HG03571 (cell line): ENCODE measurements around the gene ST6GALNAC6.
"Not testable (repeated sequence)": the region's sequence is repeated elsewhere in the genome, so short reads cannot be mapped to it uniquely, and the experiment has no call there.

Experiments used
- ATAC-seq: cut with Tn5 transposase; IDR thresholded peaks from one replicate; pipeline ENCODE4 v1.9.1; 2021; ENCODE audit not compliant: unreplicated experiment

The ST6GALNAC6 gene

DNA sequence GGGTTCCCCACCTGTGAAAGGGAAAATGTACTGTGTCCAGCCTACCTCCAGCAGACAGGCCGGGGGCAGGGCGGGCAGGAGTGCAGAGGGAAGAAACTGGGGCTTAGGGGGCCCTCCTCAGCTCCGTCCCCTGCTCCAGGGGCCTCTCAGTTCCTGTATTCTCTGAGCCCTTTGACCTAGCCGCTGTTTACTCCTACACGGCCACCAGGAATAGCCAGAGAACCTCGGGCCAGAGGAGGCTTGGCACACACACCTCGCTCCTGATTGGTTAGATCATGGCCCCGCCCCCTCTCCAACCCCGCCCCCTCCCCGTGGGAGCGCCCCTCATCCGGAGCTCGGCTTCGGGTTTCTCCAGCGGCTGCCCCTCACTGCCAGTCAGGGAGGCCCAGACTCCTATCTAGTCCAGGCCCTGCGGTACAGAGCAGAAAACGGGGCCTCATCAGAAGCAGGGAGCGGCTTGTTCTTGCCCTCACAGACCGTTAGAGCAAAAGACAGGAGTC lies 2.2 kb downstream of the ST6GALNAC6 start:
- ATAC-seq, result no peak

- no peak for ATAC-seq
Measured at GRCh38 chr9:127896395-127897192, 2.8 kb downstream of the ST6GALNAC6 start.

DNA sequence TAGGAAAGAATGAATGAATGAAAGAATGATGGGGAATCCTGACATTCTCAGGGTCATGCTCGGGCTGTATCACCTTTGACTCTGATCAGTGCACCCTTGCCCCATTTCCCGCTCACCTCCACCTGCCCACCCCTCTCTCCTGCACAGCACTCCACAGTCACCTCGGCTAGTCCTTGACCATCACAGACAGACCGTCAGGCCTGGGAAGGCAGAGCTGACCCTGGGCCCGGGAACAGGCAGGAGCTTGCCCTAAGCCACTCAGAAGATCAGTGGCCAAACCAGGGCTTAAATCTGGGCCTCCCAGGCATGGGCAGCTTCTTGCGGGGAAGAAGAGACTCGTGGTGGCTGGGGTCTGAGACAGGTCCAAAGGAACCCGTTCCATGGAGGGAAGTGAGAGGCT lies 3.6 kb downstream of the ST6GALNAC6 start:
- ATAC-seq, result no peak

DNA sequence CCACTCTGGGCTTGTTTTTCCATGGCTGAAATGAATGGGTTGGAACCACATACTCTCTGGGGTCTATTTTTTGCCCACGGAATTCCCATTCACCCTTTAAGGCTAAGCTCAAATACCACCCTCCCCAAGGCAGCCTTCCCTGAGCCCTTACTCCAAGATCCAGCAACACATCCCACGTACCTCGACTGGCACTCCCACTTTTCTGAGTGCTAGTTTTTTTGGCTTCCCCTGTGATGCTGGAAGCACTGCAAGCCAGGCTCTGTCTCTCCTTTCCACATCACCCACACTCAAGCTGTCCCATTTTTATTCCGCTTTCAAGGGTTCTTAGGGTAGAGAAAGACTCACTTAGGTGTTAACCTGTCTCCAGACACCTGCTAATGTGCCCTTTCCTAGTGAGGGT lies 6.0 kb downstream of the ST6GALNAC6 start:
- no peak for ATAC-seq

DNA sequence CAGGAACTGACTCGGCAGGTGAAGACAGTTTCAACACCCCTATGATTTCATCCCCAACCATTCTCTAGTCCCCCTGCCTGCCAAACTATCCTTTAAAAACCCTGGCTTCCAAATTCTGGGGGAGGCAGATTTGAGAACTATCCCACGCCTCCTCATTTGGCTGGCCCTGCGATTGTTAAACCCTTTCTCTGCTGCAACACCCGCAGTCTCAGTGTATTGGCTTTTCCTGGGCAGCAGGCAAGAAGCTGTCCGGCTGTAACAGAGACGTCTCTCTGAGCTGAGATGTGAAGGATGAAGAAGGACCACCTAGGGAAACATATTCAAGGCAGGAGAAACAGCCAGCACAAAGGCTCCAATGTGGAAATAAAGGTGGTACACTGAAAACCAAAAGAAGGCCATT lies 6.6 kb downstream of the ST6GALNAC6 start:
- ATAC-seq, result no peak

- no peak for ATAC-seq
Measured at GRCh38 chr9:127890053-127890452, 9.3 kb downstream of the ST6GALNAC6 start.

GRCh38 chr9:127887792-127888191 lies 11.6 kb downstream of the ST6GALNAC6 start:
- ATAC-seq, result no peak

- no peak for ATAC-seq
Measured at GRCh38 chr9:127886401-127886972, 12.9 kb downstream of the ST6GALNAC6 start.

DNA sequence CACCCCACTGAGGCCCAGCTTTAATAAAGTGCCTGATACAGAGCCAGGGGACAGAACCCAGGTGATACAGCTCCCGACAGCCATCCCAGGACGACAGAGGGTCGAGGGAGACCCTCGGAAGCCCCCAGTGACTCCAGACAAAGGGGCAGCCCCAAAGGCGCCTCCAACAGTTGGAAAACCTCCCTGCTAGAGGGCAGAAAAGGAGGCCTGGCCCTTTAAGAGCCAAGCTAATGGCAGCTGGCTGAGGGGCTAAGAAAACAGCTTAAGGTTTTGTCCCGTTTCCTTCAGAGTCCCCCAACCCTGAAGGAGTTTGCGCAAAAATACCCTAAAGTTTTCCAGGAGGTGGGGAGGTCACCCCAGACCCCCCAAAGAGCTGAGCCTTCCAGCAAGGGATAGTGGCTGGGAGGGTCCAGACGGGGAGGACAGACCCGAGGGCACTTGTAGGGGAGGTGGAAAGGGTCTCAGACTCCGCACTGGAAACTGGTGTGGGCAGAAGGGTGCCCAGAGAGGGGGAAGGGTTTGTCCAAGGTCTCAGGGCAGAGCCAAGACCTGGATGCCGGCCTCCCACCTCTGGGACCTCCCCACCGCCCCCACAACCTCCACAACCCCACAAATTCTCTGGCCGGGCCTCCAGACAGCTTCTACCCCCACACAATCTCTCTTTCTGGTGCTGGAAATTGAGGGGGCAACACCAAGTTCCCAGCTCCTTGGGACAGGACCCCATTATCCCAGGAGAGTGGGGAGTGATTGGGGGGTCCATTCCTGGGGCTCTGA lies 13.7 kb downstream of the ST6GALNAC6 start:
- ATAC-seq, result no peak

DNA sequence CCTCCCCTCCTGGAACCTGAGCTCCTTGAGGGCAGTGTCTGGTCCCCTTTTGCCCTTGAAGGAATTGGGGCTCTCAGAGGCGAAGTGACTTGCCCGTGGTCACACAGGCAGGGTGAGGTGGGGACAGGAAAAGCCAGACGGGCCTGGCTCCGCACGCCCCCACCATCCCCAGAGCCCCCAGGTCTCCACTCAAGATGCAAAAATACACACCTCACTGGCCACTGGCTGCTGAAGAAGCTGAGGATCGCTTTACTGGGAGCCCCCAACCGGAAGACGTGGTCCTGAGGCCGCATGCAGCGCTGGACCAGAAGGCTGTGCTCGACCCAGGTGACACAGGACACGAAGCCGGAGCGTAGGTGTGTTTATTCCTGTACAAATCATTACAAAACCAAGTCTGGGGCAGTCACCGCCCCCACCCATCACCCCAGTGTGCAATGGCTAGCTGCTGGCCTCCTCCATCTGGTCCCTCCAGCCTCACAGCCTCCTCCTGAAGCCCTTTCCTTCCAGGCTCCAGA lies 14.4 kb downstream of the ST6GALNAC6 start:
- no peak for ATAC-seq

DNA sequence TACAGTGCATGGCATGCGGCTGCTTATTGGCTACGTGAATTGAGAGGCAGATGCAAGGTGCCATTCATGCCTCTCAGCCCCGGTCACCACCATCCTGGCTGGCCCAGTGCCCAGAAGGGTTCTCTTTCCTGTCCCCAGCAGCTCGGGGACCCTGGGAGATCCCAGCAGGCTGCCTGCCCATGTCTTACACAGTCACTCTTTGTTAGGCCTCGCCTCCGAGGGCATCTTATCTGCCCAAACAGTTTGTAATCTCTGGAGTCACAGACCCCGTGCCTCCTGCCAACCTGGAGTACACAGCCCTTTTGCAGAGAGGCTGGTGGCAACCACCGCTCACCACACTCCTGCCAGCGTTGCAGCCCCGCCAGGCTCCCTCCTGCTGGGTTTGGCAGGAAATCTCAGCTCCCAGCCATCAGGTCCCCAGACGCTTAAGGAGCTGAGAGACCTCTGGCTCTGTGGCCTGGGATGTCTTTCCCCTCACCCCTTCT lies 14.9 kb downstream of the ST6GALNAC6 start:
- no peak for ATAC-seq

GRCh38 chr9:127883959-127884358 lies 15.4 kb downstream of the ST6GALNAC6 start:
- ATAC-seq, result no peak

- not testable (repeated sequence) for ATAC-seq
Measured at GRCh38 chr9:127881715-127882114, 17.7 kb downstream of the ST6GALNAC6 start.

DNA sequence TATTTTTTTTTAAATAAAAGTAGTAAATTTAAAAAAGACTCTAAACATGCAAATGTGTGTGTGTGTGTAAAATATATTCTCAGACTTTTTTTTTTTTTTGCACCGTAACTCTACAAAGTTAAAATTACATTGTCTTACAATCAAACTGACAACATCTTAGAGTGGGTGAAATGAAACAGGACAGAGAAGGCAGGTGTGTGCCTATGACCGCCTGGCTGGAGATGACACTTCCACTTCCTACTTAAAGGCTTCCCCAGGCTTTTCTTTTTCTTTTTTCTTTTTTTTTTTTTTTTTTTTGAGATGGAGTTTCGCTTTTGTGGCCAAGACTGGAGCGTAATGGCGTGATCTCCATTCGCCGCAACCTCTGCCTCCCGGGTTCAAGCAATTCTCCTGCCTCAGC lies 19.3 kb downstream of the ST6GALNAC6 start:
- no peak for ATAC-seq

- ATAC-seq, result no peak
Measured at GRCh38 chr9:127878652-127879390, 20.6 kb downstream of the ST6GALNAC6 start.

DNA sequence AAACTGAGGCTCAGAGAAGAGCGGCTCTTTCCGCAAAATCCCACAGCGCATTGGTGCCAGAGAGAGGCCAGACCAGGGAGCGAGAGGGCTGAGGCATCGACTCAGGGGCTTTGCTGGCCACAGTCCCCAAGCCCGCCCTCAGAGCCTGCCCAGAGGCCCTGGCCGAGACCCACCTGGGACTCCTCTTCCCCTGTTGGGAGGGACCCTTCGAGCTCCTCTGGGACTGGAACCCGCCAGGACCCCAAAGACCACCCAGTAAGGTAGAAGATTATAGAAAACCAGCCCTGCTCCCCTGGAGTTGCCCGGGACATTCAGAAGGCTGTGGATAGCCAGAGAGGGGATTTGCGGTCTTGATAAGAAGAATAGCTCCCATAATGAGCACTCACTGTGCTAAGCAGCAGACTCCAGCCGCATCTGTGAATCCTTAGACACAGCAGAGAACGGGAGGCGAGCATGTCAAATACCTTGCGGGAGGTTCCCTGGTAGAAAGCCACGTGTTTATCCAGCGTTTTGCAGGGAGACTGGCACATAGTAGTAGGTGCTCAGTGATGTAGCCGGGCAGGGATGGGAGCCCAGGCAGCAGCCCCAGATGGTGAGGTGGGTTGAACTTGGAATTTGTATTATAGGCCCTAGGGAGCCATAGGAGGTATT lies 21.3 kb downstream of the ST6GALNAC6 start:
- no peak for ATAC-seq

- no peak for ATAC-seq
Measured at GRCh38 chr9:127877566-127877998, 21.8 kb downstream of the ST6GALNAC6 start, which contains the start of gene AK1. Gene AK1 (minus strand): TSS chr9:127877675. CDS start chr9:127874617, 3,058 bp downstream.

- ATAC-seq, result no peak
Measured at GRCh38 chr9:127876764-127877562, 22.4 kb downstream of the ST6GALNAC6 start.
